Caco-2 (cell line): ENCODE data around the gene HP. TPM values are rescaled to one million over a fixed set of nuclear protein-coding genes. Genes with fewer than 3 reads are reported as not detected.

Source experiments
- BruUV-seq: library from RNA; stranded (reverse); fragments of 400-500 nt; replicated peaks from 2 replicates; lab custom pipeline; 2021; lab: Mats Ljungman, UMichigan
- CTCF ChIA-PET: fragments of 300-600 bp; sonication (Branson Sonifier 250); formaldehyde crosslinking; loops from one replicate; lab custom pipeline; 2022; ENCODE audit warnings: antibody characterized with exemption; lab: Charles Lee
- POLR2A ChIA-PET: fragments of 300-600 bp; sonication (Branson Sonifier 250); formaldehyde crosslinking; loops from one replicate; lab custom pipeline; 2022; ENCODE audit warnings: antibody characterized with exemption; lab: Charles Lee
- DNase-seq, 2 experiments: peaks; one replicate each; pipeline versions ENCODE4 v3.0.0 to v3.0.0-alpha.2; 2020 to 2022
- H3K27me3 ChIP-seq: replicated peaks from 2 replicates; pipeline ENCODE4 v1.6.0; 2011; ENCODE audit warnings: low read length; ENCODE audit not compliant: control insufficient read depth, insufficient read depth
- H3K36me3 ChIP-seq: 2 replicates; pipeline ENCODE4 v1.5.1; 2011; ENCODE audit warnings: low read length; ENCODE audit not compliant: control insufficient read depth, insufficient read depth
- H3K4me1 ChIP-seq: fragments of 250-450 bp; sonication (Bioruptor Pico); 2 replicates; pipeline ENCODE4 v1.5.1; 2020; ENCODE audit warnings: mild to moderate bottlenecking
- H3K4me3 ChIP-seq: 2 replicates; pipeline ENCODE4 v1.5.1; 2011; ENCODE audit warnings: low read depth, mild to moderate bottlenecking, control low read depth, low read length
- H3K9me3 ChIP-seq: fragments of 250-450 bp; sonication (Bioruptor Pico); 2 replicates; pipeline ENCODE4 v1.5.1; 2020; ENCODE audit warnings: mild to moderate bottlenecking, moderate library complexity
- H3K27ac Mint-ChIP-seq: one replicate; pipeline ENCODE4 v1.8.0; 2022; ENCODE audit warnings: mixed read lengths; ENCODE audit not compliant: unreplicated experiment
- H3K27me3 Mint-ChIP-seq: one replicate; pipeline ENCODE4 v1.8.0; 2022; ENCODE audit warnings: mixed read lengths; ENCODE audit not compliant: insufficient read depth, unreplicated experiment
- H3K36me3 Mint-ChIP-seq: one replicate; pipeline ENCODE4 v1.8.0; 2022; ENCODE audit warnings: mild to moderate bottlenecking, mixed read lengths; ENCODE audit not compliant: insufficient read depth, unreplicated experiment
- H3K4me1 Mint-ChIP-seq: one replicate; pipeline ENCODE4 v1.8.0; 2022; ENCODE audit warnings: low read depth, mixed read lengths; ENCODE audit not compliant: unreplicated experiment
- H3K4me3 Mint-ChIP-seq: one replicate; pipeline ENCODE4 v1.8.0; 2022; ENCODE audit warnings: mild to moderate bottlenecking, moderate library complexity, mixed read lengths; ENCODE audit not compliant: unreplicated experiment
- H3K9me3 Mint-ChIP-seq: one replicate; pipeline ENCODE4 v1.8.0; 2022; ENCODE audit warnings: mixed read lengths; ENCODE audit not compliant: unreplicated experiment
- intact Hi-C: fragments of 100-400 bp; cut with micrococcal nuclease; formaldehyde crosslinking; loops from one replicate; pipeline ENCODE4 v1.10.0; 2022; ENCODE audit not compliant: unreplicated experiment
- total RNA-seq: library from RNA; stranded (reverse); gene quantifications from 2 replicates; pipeline ENCODE4 v1.2.3, GENCODE V29; 2022
- TF ChIP-seq, protein P1 (sequence below), 2 experiments: fragments of 200-600 bp in 1 of 2; IDR thresholded peaks; 1 replicate in 1 of 2; 2 replicates in 1 of 2; pipeline versions ENCODE4 v1.5.1 to v1.8.0; 2011 to 2022; ENCODE audit warnings: antibody characterized with exemption in 1 of 2, control low read depth in 1 of 2, inconsistent platforms in 1 of 2, low read depth in 1 of 2, low read length in 1 of 2, mild to moderate bottlenecking in 1 of 2, moderate library complexity in 1 of 2; ENCODE audit not compliant: insufficient read depth in 1 of 2, severe bottlenecking in 1 of 2, unreplicated experiment in 1 of 2

Gene HP
- total RNA-seq, 1 experiment from 2014 or later: 0.61 TPM

DNA sequence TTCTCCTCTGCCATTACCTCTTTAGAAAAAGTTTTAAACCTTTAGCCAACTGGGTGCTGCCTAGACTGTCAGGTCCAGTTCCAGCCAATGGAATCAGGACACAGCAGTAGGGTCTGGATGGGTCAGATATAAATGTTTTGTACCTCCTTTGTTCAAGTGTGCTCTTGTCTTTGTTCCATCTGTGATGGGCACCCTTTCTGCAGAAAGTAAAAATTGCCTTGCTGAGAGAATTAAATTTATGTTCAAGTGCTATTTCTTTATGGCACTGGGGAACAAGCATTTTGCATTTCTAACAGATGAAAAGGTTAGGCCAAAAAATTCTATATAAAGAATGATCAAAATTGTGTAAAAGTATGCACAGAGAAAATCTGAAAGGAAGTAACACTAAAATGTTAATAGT is 5.2 kb upstream of the HP start:
- CTCF ChIA-PET: no interaction called here
- TF ChIP-seq, protein P1, sequence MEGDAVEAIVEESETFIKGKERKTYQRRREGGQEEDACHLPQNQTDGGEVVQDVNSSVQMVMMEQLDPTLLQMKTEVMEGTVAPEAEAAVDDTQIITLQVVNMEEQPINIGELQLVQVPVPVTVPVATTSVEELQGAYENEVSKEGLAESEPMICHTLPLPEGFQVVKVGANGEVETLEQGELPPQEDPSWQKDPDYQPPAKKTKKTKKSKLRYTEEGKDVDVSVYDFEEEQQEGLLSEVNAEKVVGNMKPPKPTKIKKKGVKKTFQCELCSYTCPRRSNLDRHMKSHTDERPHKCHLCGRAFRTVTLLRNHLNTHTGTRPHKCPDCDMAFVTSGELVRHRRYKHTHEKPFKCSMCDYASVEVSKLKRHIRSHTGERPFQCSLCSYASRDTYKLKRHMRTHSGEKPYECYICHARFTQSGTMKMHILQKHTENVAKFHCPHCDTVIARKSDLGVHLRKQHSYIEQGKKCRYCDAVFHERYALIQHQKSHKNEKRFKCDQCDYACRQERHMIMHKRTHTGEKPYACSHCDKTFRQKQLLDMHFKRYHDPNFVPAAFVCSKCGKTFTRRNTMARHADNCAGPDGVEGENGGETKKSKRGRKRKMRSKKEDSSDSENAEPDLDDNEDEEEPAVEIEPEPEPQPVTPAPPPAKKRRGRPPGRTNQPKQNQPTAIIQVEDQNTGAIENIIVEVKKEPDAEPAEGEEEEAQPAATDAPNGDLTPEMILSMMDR (IDR thresholded peaks at IDR 0.05; ENCODE audit: insufficient read depth in 1 of 2, low read depth in 1 of 2, low read length in 1 of 2, severe bottlenecking in 1 of 2, unreplicated experiment in 1 of 2): no peak
- intact Hi-C loops: no loop called here
- Histone ChIP-seq H3K9me3 (peaks cover 6% of the 10 kb centered on the region; the same call in 1 of the 2 replicates), H3K36me3 (no peaks in the 10 kb centered on the region), H3K4me3 (no peak overlapping the region), H3K27me3 (no peaks in the 10 kb centered on the region), H3K4me1 (no peaks in the 10 kb centered on the region)
- BruUV-seq: no TSS peak
- no peak for DNase-seq
- POLR2A ChIA-PET: no interaction called here
- Mint-ChIP-seq H3K4me1 (peaks cover 5% of the 10 kb centered on the region), H3K9me3 (peaks cover 18% of the 10 kb centered on the region), H3K36me3 (no peaks in the 10 kb centered on the region), H3K27me3 (peaks cover 14% of the 10 kb centered on the region), H3K4me3 (no peak overlapping the region), H3K27ac (no peak overlapping the region)

DNA sequence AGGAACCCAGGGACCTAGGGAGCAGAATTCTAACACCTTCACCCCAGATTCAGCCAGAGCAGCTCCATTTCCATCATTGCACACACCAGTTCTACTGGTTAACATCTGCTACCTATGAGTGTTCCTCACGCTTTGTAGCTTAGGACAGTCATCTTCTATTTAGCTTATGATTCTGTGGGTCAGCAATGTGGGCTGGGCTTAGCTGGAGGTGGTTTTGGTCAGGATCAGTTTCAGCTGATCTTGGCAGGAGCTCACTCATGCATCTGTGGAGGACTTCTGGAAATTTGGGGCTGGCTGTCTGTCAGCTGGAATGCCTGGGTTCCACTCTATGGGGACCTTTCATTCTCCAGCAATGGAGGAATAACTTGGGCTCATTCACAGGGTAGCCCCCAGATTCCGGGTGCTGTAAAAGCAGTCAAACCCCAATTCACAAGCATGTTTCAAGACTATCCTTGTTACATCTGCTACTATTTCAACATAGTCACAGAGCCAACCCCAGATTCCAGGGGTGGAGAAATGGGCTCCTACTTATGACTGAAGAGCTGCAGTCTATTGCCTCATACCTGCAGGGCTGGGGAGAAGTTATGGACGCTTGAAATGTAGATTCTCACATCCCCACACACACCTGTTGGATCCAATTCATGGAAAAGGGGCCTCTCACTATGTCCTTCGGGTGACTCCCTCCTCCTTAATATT is 3.4 kb upstream of the HP start:
- Histone ChIP-seq H3K4me3 (no peak overlapping the region), H3K27me3 (no peaks in the 10 kb centered on the region), H3K4me1 (no peaks in the 10 kb centered on the region), H3K9me3 (peaks cover 6% of the 10 kb centered on the region; the same call in 1 of the 2 replicates), H3K36me3 (no peaks in the 10 kb centered on the region)
- Mint-ChIP-seq H3K36me3 (no peaks in the 10 kb centered on the region), H3K4me3 (no peak overlapping the region), H3K9me3 (peaks cover 18% of the 10 kb centered on the region), H3K27ac (no peak overlapping the region), H3K27me3 (peaks cover 9% of the 10 kb centered on the region), H3K4me1 (peaks cover 11% of the 10 kb centered on the region)
- no peak for DNase-seq
- BruUV-seq: no TSS peak
- POLR2A ChIA-PET: no interaction called here
- intact Hi-C loops: no loop called here
- CTCF ChIA-PET: interaction anchor here (0.9 kb wide), 1 partner anchor 43 kb away, joined by 3 read pairs; the partner anchor contains the start of genes DHX38 and TXNL4B
- TF ChIP-seq, protein P1 (IDR thresholded peaks at IDR 0.05; ENCODE audit: insufficient read depth in 1 of 2, low read depth in 1 of 2, low read length in 1 of 2, severe bottlenecking in 1 of 2, unreplicated experiment in 1 of 2): no peak

DNA sequence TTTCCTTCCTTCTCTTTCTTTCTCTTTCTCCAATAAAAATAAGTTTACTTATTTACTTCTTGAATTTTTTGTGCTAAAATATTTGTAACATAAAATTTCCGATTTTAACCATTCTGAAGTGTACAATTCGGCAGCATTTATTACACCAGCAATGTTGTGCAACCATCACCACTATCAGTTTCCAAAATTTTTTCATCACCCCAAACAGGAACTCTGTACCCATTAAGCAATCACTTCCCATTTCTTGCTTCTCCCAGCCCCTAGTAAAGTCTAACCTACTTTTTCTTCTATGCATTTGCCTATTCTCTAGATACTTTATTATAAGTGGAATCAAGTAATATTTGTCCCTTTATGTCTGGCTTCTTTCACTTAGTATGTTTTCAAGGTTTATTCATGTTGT is 2.5 kb upstream of the HP start:
- H3K4me1 Mint-ChIP-seq: peaks cover 11% of the 10 kb centered on the region
- peaks cover 9% of the 10 kb centered on the region for H3K27me3 Mint-ChIP-seq
- Histone ChIP-seq H3K27me3 (no peaks in the 10 kb centered on the region), H3K4me3 (no peak overlapping the region), H3K36me3 (no peaks in the 10 kb centered on the region), H3K9me3 (peaks cover 6% of the 10 kb centered on the region; the same call in 1 of the 2 replicates), H3K4me1 (no peaks in the 10 kb centered on the region)
- TF ChIP-seq, protein P1 (IDR thresholded peaks at IDR 0.05; ENCODE audit: insufficient read depth in 1 of 2, low read depth in 1 of 2, low read length in 1 of 2, severe bottlenecking in 1 of 2, unreplicated experiment in 1 of 2): no peak
- DNase-seq: no peak
- H3K36me3 Mint-ChIP-seq: no peaks in the 10 kb centered on the region
- intact Hi-C loops: no loop called here
- ChIA-PET POLR2A (no interaction called here), CTCF (no interaction called here)
- peaks cover 18% of the 10 kb centered on the region for H3K9me3 Mint-ChIP-seq
- no peak overlapping the region for H3K27ac Mint-ChIP-seq
- BruUV-seq: no TSS peak
- H3K4me3 Mint-ChIP-seq: no peak overlapping the region
